TTC549 (cell line): ENCODE results near the gene NCBP2.

ENCODE experiments used
- FAIRE-seq: peaks from 2 replicates; lab custom pipeline; 2012; peaks lifted over from hg19 to GRCh38; lab: Jason Lieb, UNC

Gene NCBP2

DNA sequence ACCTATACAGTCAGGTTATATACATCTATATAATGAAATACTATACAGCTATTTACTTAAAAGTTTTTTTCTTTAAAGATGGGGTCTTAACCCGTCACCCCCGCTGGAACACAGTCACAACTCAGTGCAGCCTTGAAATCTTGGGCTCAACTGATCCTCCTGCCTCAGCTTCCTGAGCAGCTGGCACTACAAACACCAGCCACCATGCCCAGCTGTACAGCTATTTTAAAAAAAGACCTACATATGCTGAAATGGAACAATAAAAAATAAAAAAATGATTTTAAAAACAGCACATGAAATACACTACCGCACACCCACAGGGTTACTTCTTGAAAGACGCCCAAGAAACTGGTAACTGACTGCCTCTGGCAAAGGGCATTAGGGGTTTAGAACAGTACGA is 3.8 kb downstream of the NCBP2 start:
- no peak for FAIRE-seq

DNA sequence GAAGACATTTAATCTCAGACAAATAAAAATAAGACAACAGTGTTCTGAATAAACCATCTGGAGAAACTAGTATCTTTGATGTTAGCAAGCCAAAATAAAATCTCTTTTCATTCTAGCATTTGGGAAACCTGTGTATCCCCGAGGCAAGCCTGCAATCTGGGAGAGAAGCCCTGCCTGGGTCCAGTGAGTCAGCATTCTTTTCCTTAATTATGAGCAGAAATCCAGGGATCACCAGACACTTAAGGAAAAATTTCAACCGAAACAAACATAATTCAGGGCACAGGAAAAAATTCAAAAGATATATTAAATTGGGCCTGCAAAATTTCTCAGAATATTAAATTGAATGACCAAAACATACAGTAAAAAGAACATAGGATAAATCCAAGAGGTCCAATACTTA is 4.2 kb downstream of the NCBP2 start:
- FAIRE-seq = no peak

DNA sequence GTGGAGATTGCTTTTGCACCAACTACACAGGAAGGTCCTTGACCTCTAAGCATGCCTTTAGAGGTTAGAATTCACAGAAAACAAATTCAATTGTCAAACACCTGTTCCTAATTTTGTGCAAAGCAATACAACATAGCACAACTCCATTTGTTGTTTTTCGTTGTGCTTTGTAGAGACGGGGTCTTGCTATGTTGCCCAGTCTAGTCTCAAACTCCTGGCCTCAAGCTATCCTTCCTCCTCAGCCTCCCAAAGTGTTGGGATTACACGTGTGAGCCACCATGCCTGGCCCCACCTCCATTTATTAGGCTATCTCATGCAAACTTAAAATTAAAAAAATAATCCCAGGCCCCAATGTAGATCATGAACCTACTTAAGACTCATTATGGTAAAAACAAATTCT is 6.0 kb downstream of the NCBP2 start:
- no peak for FAIRE-seq

- FAIRE-seq = no peak
Measured at GRCh38 chr3:196932600-196932999, 9.7 kb downstream of the NCBP2 start.

- no peak for FAIRE-seq
Measured at GRCh38 chr3:196931828-196932587, 10.3 kb downstream of the NCBP2 start.

DNA sequence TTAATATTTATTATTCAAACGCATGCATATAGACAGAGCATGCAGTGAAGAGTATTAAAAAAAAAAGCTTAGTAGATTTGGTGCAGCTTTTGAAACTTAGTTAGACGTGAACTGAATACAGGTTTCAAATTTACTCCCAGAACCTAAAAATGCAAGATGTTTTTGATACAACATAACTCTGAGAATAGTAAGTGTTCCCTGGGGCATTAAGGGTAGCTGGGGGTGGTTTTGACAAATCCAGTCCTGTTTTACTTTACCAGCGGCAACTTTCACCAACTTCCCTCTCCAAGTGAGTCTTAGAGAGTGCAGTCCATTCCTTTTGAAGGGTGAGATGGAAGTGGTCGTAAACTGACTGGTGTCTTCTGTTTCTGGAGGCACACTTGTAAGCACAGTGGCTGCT is 11.2 kb downstream of the NCBP2 start:
- FAIRE-seq = no peak

GRCh38 chr3:196927571-196928453 is 14.5 kb downstream of the NCBP2 start:
- FAIRE-seq = no peak

- FAIRE-seq = no peak
Measured at GRCh38 chr3:196920733-196921132, 21.6 kb downstream of the NCBP2 start.

- no peak for FAIRE-seq
Measured at GRCh38 chr3:196918968-196919367, 23.4 kb downstream of the NCBP2 start.

GRCh38 chr3:196916995-196917394 is 25.3 kb downstream of the NCBP2 start:
- no peak for FAIRE-seq

DNA sequence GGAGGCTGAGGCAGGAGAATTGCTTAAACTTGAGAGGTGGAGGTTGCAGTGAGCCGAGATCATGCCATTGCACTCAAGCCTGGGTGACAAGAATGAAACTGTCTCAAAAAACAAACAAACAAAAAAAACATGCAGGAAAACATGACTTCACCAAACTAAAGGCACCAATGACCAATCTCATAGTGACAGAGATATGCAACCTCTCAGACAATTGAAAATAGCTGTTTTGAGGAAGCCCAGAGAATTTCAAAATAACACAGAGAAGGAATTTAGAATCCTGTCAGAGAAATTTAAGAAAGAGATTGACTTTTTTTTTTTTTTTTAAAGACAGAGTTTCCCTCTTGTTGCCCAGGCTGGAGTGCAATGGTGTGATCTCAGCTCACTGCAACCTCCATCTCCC is 26.1 kb downstream of the NCBP2 start:
- no peak for FAIRE-seq

DNA sequence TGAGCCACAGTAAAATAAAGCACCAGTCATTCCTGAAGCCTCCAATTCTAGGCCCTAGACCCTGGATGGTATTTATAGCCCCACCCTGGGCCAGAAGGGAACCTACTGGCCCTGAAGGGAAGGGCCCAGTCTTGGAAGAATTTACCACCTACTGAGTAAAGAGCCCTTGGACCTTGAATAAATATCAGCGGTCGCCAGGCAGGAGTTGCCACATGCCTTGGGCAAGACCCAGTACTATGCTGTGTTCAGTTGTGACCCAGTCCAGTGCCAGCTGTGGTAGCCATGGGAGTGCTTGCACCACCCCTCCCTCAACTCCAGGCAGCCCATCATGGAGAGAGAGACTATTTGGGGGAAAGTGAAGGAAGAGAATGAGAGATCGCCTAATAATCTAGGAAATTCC is 27.0 kb downstream of the NCBP2 start:
- no peak for FAIRE-seq

DNA sequence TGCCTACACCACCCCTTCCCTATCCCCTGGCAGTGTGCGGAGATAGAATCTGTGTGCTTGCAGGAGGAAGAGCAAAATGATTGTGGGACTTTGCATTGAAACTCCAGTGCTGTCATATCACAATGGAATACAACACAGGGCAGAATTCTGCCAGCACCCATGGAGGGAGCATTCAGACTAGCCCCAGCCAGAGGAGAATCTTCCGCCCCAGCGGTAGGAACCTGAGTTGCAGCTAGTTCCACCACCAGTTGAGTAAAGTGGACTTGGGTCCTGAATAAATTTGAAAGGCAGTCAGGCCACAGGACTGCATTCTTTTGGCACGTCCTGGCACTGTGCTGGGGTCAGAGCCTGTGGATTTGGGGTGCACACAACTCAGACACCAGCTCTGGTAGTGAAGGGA is 27.5 kb downstream of the NCBP2 start:
- FAIRE-seq = no peak

DNA sequence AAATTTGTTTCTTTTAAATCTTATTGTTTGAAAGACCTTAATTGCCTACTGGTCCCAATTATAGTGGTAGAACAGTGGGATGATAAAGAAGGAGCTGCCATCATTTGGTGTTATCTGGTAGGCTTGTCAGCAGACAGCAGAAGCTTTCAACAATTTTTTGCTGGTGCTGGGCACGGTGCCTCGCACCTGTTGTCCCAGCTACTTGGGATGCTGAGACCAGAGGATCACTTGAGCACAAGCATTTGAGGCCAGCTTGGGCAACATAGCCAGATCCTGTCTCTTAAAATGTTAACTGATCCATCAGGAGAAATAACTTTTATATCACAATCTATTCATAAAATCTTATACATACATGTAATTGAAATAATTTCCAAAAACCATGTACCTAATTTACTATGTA is 38.6 kb downstream of the NCBP2 start:
- no peak for FAIRE-seq

- FAIRE-seq = no peak
Measured at GRCh38 chr3:196902296-196902695, 40.0 kb downstream of the NCBP2 start.

GRCh38 chr3:196901768-196902167 is 40.6 kb downstream of the NCBP2 start:
- FAIRE-seq = no peak

- FAIRE-seq = no peak
Measured at GRCh38 chr3:196896229-196896628, 46.1 kb downstream of the NCBP2 start.

- FAIRE-seq = no peak
Measured at GRCh38 chr3:196894557-196895295, 47.6 kb downstream of the NCBP2 start.

DNA sequence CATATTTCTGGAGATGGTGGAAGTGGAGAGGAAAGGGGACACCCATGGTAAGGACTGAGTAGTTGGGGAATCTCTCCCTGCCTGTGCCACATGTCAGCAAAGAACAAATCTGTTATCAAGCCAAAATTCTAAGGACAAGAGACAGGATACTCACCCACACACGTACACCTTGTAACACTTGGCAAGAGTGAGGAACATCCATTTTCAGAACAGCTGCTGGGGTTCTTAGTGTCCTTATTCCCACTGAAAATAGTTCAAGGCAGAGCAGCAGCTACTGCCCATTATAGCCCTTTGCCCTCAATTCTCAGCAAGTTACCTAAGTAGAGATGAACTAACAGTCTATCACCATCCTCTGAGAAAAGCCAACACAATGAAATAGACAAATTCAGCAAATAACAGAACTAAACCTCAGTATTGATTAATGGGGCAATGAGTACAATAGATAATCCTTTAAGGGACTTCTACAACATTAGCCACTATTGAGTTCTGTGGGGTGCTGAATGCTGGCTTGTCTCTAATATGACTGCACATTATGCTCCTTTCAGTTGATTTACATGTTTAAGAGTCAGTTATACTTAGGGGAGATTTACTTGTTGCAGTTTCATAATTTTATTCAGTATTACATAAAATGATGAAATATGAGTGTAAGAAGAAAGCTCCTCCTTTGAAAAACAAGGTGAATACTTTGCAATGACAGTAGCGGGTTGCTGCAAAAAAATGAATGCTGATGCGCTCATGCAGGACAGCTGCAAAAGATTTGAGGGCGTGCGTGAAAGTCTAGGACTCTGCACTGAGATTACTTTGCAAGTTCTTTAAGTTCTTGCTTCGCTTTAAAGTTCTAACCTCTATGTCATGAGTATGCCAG is 52.3 kb downstream of the NCBP2 start:
- no peak for FAIRE-seq

GRCh38 chr3:196886144-196886543 is 56.2 kb downstream of the NCBP2 start:
- no peak for FAIRE-seq
